HCT116 (cell line): ENCODE measurements around the gene JPH3.

Experiments used
- CTCF ChIP-seq, 3 experiments: fragments of 200-600 bp in 1 of 3; sonication (generic) in 1 of 3; IDR thresholded peaks in 2 of 3; conservative IDR thresholded peaks in 1 of 3; 2 replicates each; pipeline ENCODE4 v1.5.1; 2012 to 2017; ENCODE audit warnings: low read depth in 2 of 3, low read length in 2 of 3, antibody characterized with exemption in 1 of 3, borderline replicate concordance in 1 of 3, control low read depth in 1 of 3, mild to moderate bottlenecking in 1 of 3, mixed read lengths in 1 of 3, mixed run types in 1 of 3, moderate library complexity in 1 of 3; ENCODE audit not compliant: insufficient read depth in 1 of 3
- EZH2 ChIP-seq: fragments of 200-600 bp; sonication (generic); IDR thresholded peaks from 2 replicates; pipeline ENCODE4 v1.6.1; 2017; ENCODE audit warnings: antibody characterized with exemption, mixed run types
- POLR2A ChIP-seq: IDR thresholded peaks from 2 replicates; pipeline ENCODE4 v1.7.0; 2011; ENCODE audit warnings: borderline replicate concordance; ENCODE audit not compliant: insufficient read depth, insufficient read length; ENCODE audit errors: extremely low read depth
- POLR2AphosphoS5 ChIP-seq: IDR thresholded peaks from 2 replicates; pipeline ENCODE4 v1.6.1; 2011; ENCODE audit warnings: mild to moderate bottlenecking, low read depth, low read length, moderate library complexity
- RAD21 ChIP-seq: IDR thresholded peaks from 2 replicates; pipeline ENCODE4 v1.6.1; 2012; ENCODE audit warnings: low read depth, mild to moderate bottlenecking
- SIN3A ChIP-seq: IDR thresholded peaks from 2 replicates; pipeline ENCODE4 v1.6.1; 2012; ENCODE audit warnings: low read depth
- ZNF274 ChIP-seq: fragments of 200-500 bp; sonication (Bioruptor generic); IDR thresholded peaks from 2 replicates; pipeline ENCODE4 v1.6.1; 2014; ENCODE audit warnings: mild to moderate bottlenecking, low read depth, low read length, inconsistent platforms

GRCh38 chr16:87562201-87562600, 40.1 kb upstream of the JPH3 start:
- TF ChIP-seq CTCF (IDR thresholded peaks at IDR 0.05 in 2 of 3, conservative IDR thresholded peaks at IDR 0.05 in 1 of 3; ENCODE audit: borderline replicate concordance in 1 of 3, insufficient read depth in 1 of 3, low read depth in 2 of 3, low read length in 2 of 3) (no peak), SIN3A (no peak), POLR2A (no peak), POLR2AphosphoS5 (no peak), EZH2 (no peak), ZNF274 (no peak), RAD21 (no peak)
